HFFc6 (cell line): Measurements from ENCODE around the gene SLC22A4. TPM values are rescaled to one million over a fixed set of nuclear protein-coding genes. Genes with fewer than 3 reads are reported as not detected.
A peak's percentile ranks its signal among the peaks of the same experiment; 100 is the strongest.

ENCODE experiments used
- DNase-seq: peaks from one replicate; pipeline ENCODE4 v3.0.0-alpha.2; 2018
- H3K27ac Mint-ChIP-seq: 2 replicates; pipeline ENCODE4 v1.8.0; 2020; ENCODE audit warnings: mild to moderate bottlenecking, mixed read lengths
- H3K27me3 Mint-ChIP-seq: 2 replicates; pipeline ENCODE4 v1.8.0; 2021; ENCODE audit warnings: mild to moderate bottlenecking, moderate library complexity, mixed read lengths; ENCODE audit not compliant: insufficient read depth
- H3K36me3 Mint-ChIP-seq: 2 replicates; pipeline ENCODE4 v1.8.0; 2021; ENCODE audit warnings: low read depth, mixed read lengths
- H3K4me1 Mint-ChIP-seq: 2 replicates; pipeline ENCODE4 v1.8.0; 2020; ENCODE audit warnings: low read depth, mixed read lengths
- H3K4me3 Mint-ChIP-seq: 2 replicates; pipeline ENCODE4 v1.8.0; 2020; ENCODE audit warnings: mild to moderate bottlenecking, moderate library complexity, mixed read lengths
- H3K9me3 Mint-ChIP-seq: 2 replicates; pipeline ENCODE4 v1.8.0; 2020; ENCODE audit warnings: mild to moderate bottlenecking, mixed read lengths
- CTCF ChIP-seq: fragments of 200-600 bp; sonication (generic); IDR thresholded peaks from 2 replicates; pipeline ENCODE4 v1.5.0; 2021; ENCODE audit warnings: antibody characterized with exemption, mild to moderate bottlenecking
- total RNA-seq, 6 experiments: library from RNA; stranded (reverse); fragmentation: NEBNext Ultra II Directional; extraction: Animal tissue kit (Norgen Biotek cat#: 25700); gene quantifications; 2 replicates in 1 of 6; 3 replicates in 5 of 6; pipeline ENCODE4 v1.2.3, GENCODE V29; 2021

The SLC22A4 gene
- total RNA-seq, 6 experiments from 2014 or later, result 10.8 to 12.6 (median 11.4) TPM

- Mint-ChIP-seq H3K9me3 (peaks cover 6% of the 10 kb centered on the region; the same call in 1 of the 2 replicates), H3K27me3 (no peaks in the 10 kb centered on the region), H3K36me3 (peaks cover 16% of the 10 kb centered on the region), H3K27ac (no peak overlapping the region), H3K4me1 (peaks cover 31% of the 10 kb centered on the region), H3K4me3 (no peak overlapping the region)
- TF ChIP-seq CTCF, result no peak
- DNase-seq, result no peak
These were observed 9.4 kb downstream of the SLC22A4 start for GRCh38 chr5:132303589-132303988.

GRCh38 chr5:132305420-132305819 is 11.2 kb downstream of the SLC22A4 start:
- Mint-ChIP-seq H3K9me3 (peaks cover 6% of the 10 kb centered on the region; the same call in 1 of the 2 replicates), H3K4me1 (peaks cover 29% of the 10 kb centered on the region), H3K36me3 (peaks cover 16% of the 10 kb centered on the region), H3K4me3 (no peak overlapping the region), H3K27me3 (no peaks in the 10 kb centered on the region), H3K27ac (no peak overlapping the region)
- DNase-seq, result no peak
- TF ChIP-seq CTCF, result no peak

GRCh38 chr5:132308701-132309100 is 14.5 kb downstream of the SLC22A4 start:
- TF ChIP-seq CTCF, result no peak
- no peak overlapping the region for H3K4me3 Mint-ChIP-seq

GRCh38 chr5:132309679-132310078 is 15.5 kb downstream of the SLC22A4 start:
- H3K27ac Mint-ChIP-seq, result no peak overlapping the region
- H3K9me3 Mint-ChIP-seq, result peaks cover 6% of the 10 kb centered on the region; the same call in 1 of the 2 replicates
- H3K4me1 Mint-ChIP-seq, result peaks cover 18% of the 10 kb centered on the region
- no peak overlapping the region for H3K4me3 Mint-ChIP-seq
- H3K27me3 Mint-ChIP-seq, result no peaks in the 10 kb centered on the region
- DNase-seq, result peak; percentile 47
- no peak for TF ChIP-seq CTCF
- peaks cover 6% of the 10 kb centered on the region for H3K36me3 Mint-ChIP-seq

More at GRCh38 chr5:132308701-132309100, 14.5 kb downstream of the SLC22A4 start:
- no peak for DNase-seq
- Mint-ChIP-seq H3K27ac (no peak overlapping the region), H3K4me1 (peaks cover 22% of the 10 kb centered on the region), H3K36me3 (peaks cover 10% of the 10 kb centered on the region), H3K27me3 (no peaks in the 10 kb centered on the region), H3K9me3 (peaks cover 6% of the 10 kb centered on the region; the same call in 1 of the 2 replicates)

GRCh38 chr5:132310141-132310834 is 16.1 kb downstream of the SLC22A4 start:
- H3K4me1 Mint-ChIP-seq, result peaks cover 18% of the 10 kb centered on the region
- no peak for TF ChIP-seq CTCF
- no peak overlapping the region for H3K27ac Mint-ChIP-seq
- H3K27me3 Mint-ChIP-seq, result no peaks in the 10 kb centered on the region
- H3K36me3 Mint-ChIP-seq, result peaks cover 2% of the 10 kb centered on the region
- no peak for DNase-seq
- peaks cover 1% of the 10 kb centered on the region; the same call in 1 of the 2 replicates for H3K9me3 Mint-ChIP-seq
- no peak overlapping the region for H3K4me3 Mint-ChIP-seq
